OCI-LY3 (cell line): ENCODE results near the gene FGF2.

Experiments
- EZH2phosphoT487 ChIP-seq: fragments of 200-600 bp; shearing (Covaris generic); IDR thresholded peaks from 2 replicates; pipeline ENCODE4 v1.6.1; 2018; ENCODE audit warnings: antibody characterized with exemption, mixed run types, low read depth
- TF ChIP-seq, protein P1 (sequence below): fragments of 200-600, 300-600 bp; sonication (generic); IDR thresholded peaks from 2 replicates; pipeline ENCODE4 v1.5.1; 2014; ENCODE audit warnings: antibody characterized with exemption, low read length, low read depth

- TF ChIP-seq, protein P1, sequence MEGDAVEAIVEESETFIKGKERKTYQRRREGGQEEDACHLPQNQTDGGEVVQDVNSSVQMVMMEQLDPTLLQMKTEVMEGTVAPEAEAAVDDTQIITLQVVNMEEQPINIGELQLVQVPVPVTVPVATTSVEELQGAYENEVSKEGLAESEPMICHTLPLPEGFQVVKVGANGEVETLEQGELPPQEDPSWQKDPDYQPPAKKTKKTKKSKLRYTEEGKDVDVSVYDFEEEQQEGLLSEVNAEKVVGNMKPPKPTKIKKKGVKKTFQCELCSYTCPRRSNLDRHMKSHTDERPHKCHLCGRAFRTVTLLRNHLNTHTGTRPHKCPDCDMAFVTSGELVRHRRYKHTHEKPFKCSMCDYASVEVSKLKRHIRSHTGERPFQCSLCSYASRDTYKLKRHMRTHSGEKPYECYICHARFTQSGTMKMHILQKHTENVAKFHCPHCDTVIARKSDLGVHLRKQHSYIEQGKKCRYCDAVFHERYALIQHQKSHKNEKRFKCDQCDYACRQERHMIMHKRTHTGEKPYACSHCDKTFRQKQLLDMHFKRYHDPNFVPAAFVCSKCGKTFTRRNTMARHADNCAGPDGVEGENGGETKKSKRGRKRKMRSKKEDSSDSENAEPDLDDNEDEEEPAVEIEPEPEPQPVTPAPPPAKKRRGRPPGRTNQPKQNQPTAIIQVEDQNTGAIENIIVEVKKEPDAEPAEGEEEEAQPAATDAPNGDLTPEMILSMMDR: no peak
- no peak for TF ChIP-seq EZH2phosphoT487
Measured at GRCh38 chr4:122895336-122895995, 68.8 kb downstream of the FGF2 start.
